ENCODE measurements around the gene CACNA1I.

Gene CACNA1I

DNA sequence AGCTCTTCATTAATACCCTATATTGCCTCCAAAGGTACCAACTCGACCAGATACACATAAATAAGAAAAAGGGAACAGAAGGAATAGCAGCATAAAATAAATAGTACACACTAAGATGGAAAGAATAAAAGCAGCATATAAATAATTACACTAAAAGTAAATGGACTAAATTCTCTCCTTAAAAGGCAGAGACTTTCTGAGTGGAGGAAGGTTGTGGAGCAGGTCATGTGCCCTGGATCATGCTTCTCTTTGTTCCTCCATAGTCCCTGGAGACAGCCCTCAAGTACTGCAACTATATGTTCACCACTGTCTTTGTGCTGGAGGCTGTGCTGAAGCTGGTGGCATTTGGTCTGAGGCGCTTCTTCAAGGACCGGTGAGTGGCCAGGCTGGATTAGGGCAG, 101.4 kb downstream of the CACNA1I start:
- no peak for DNase-seq

GRCh38 chr22:39674536-39674935, 104.0 kb downstream of the CACNA1I start:
- no peak for DNase-seq

DNA sequence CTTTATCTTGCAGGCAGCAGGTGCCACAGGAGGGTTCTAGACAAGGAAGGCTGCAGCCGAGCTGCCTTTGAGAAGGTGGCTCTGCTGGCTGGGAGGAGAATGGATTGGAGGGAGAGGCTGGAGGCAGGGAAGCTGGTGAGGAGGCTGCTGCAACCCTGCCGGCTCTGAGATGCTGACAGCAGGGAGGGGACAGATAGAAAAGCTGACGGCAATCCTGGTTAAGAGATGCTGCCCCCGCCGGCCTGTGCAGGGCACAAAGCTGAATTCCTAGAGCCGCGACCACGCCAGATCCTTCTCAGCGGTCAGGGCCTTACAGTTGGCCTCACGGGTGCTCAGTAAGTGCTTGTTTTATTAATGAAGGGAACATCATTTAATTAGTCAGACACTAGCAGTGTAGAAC, 105.4 kb downstream of the CACNA1I start:
- DNase-seq = no peak

- no peak for DNase-seq
Observed at GRCh38 chr22:39677967-39678366, 107.4 kb downstream of the CACNA1I start.

DNA sequence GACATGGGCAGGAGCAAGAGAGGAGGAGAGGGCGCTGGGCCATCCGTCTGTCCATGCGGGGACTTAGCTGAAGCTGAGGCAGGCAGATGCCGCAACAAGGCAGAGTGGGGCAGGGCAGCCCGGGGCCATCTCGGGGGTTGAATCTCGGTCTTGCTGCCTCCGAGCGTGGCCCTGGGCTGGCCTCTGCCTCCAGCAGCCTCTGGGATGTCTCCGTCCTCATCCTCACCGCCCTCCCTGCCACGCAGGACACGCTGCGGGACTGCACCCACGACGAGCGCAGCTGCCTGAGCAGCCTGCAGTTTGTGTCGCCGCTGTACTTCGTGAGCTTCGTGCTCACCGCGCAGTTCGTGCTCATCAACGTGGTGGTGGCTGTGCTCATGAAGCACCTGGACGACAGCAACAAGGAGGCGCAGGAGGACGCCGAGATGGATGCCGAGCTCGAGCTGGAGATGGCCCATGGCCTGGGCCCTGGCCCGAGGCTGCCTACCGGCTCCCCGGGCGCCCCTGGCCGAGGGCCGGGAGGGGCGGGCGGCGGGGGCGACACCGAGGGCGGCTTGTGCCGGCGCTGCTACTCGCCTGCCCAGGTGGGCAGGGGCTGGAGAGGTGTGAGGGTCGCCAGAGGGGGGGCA, 108.4 kb downstream of the CACNA1I start:
- no peak for DNase-seq

- DNase-seq = no peak
Observed at GRCh38 chr22:39679652-39680051, 109.1 kb downstream of the CACNA1I start.

GRCh38 chr22:39680486-39680885, 109.9 kb downstream of the CACNA1I start:
- no peak for DNase-seq

DNA sequence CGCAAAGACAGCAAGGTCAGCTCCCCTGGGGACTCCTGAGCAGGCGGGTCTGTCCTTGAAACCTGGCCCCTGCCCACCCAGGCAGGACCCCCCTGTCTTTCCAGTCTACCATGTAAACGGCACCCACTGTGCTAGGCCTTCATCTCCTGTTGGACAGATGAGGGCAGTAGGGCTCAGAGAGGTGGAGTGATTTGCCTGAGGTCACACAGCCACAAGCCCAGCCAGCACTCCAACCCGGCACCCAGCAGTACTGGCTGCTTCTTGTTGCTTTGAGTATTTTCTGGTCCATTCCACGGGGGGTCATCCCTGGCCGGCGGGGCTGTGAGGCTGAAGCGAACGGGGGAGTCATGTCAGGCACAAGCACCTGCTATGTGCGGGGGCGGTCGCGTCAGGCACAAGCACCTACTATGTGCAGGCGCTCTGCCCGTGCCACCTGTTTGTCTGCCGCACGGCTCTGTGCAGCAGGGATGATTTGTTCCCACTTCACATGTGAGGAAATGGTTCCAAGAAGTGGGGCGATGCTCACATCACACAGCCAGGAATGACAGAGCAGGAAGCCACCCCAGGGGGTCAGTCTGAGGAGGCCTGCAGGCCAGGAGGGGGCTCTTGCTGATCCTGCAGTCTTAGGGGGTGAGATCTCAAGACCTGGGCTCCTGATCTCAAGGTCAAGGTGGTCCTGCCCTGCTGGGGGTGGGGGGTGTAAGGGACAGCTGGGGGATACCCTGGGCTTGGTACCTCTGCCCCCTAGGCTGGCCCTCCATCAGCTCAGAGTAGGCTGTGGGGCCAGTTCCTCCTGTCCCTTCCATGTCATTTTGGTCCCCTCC, 110.7 kb downstream of the CACNA1I start:
- no peak for DNase-seq

DNA sequence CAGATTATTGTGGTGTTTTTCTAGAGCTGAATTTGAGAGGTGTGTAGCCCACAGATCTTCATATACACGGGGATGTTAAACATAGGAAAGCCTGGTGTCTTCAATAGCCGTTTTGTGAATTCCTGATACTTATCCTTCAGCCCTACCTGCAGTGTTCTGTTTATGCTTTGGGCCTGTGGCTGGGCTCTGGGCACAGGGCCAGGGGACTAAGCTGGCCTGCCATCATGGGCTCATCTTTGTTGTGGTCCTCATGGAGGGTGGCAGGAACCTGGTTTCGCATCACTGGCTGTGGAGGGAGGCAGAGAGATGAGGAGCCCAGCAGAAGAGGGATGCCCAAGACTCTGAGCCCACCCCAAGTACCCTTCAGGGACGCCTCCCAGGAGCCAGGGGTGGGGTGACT, 112.4 kb downstream of the CACNA1I start:
- DNase-seq = no peak

- DNase-seq = no peak
Observed at GRCh38 chr22:39683639-39684038, 113.1 kb downstream of the CACNA1I start.

DNA sequence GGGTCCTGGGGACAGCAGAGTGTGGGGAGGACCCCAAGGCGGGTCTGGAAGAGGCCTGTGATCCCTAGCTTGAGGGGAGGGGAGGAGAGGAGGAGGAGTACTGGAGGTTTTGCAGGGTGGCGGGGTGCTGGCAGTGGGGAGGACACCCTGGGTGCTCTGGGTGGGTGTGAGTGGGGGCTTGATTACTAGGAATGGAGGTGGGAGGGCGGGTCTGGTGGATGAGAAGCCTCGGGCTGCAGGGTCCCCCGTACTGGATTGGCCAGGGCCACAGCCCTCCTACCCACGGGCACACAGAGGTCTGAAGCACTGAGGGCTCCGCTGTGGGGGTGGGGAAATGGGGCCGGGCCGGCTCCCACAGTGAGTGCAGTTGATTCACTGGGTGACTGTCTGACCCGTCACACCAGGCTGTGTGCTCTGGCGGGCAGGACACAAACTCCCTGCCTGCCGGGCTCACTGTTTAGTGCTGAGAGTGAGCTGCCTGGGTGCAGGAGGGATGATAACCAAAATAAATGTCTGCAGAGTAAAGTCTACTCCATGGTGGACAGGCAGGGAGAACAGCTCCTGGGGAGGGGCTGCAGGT, 114.2 kb downstream of the CACNA1I start:
- DNase-seq = no peak

GRCh38 chr22:39685336-39686177, 115.0 kb downstream of the CACNA1I start:
- DNase-seq = no peak

DNA sequence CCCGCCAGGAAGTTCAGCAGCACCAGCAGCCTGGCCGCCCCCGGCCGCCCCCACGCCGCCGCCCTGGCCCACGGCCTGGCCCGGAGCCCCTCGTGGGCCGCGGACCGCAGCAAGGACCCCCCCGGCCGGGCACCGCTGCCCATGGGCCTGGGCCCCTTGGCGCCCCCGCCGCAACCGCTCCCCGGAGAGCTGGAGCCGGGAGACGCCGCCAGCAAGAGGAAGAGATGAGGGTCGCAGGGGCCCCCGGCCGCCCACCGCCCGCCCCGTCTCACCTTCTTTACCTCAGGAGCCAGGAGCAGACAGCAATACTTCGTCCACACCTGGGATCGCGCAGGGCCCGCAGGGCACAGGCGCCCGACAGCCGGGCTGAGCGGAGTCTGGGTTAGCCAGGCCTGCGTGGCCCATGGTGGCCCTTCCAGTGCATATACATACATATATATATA, 115.6 kb downstream of the CACNA1I start:
- DNase-seq = no peak

GRCh38 chr22:39686776-39687525, 116.4 kb downstream of the CACNA1I start:
- DNase-seq = no peak

GRCh38 chr22:39688186-39688785, 117.7 kb downstream of the CACNA1I start:
- DNase-seq = no peak

DNA sequence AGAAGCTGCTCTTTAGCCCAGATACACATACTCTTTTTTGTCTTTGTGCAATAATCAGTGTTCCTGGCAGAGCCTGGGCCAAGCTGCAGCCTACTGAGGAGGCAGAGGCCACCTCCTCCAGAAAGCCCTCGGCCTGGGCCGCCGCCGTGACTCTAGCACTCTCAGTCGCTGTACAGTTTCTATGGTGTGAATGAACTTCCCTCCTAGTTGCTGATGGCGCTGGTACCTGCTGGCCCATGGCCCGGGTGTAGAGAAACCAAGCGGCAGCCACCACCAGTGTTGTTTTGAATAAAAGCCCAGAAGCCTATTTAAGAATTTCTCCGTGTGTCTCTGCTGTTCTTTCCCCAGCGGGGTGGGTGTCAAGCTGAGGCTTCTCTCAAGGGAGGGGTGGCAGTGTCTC, 118.9 kb downstream of the CACNA1I start:
- DNase-seq = no peak

DNA sequence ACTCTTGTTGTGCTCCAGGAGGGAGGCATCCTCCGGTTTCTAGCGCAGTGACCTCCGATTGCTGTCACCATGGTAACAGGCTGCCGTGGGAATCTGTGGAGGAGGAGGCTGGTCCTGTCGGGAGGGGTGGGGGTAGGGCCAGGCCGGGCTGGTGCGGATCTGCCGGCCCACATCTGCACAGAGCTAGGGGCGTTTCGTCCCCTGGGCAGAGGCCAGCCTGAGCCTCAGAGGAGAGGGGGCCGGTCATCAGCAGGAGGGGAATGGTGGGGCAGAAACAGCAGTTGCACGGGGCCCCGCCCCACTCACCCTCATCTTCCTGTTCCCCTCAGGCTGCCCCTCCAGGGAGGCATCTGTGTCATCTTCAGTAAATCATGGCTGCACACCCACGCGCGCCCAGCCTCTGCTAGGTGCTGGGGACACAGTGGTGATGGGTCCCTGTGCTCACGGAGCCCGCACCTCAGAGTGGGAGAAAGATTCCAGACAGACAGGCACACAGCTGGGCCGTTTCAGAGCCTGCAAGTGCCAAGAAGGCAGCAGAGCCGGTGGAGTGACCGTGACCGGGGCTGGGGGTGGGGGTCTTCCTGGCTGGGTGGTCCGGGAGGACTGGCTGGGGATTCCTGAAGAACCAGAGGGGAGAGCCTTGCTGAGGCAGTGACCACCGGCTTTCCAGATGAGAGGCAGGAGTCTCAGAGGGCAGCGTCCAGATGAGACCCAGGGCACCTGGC, 120.5 kb downstream of the CACNA1I start:
- no peak for DNase-seq

- DNase-seq = no peak
Observed at GRCh38 chr22:39693943-39694500, 123.5 kb downstream of the CACNA1I start.

- no peak for DNase-seq
Observed at GRCh38 chr22:39697790-39698430, 127.4 kb downstream of the CACNA1I start.

DNA sequence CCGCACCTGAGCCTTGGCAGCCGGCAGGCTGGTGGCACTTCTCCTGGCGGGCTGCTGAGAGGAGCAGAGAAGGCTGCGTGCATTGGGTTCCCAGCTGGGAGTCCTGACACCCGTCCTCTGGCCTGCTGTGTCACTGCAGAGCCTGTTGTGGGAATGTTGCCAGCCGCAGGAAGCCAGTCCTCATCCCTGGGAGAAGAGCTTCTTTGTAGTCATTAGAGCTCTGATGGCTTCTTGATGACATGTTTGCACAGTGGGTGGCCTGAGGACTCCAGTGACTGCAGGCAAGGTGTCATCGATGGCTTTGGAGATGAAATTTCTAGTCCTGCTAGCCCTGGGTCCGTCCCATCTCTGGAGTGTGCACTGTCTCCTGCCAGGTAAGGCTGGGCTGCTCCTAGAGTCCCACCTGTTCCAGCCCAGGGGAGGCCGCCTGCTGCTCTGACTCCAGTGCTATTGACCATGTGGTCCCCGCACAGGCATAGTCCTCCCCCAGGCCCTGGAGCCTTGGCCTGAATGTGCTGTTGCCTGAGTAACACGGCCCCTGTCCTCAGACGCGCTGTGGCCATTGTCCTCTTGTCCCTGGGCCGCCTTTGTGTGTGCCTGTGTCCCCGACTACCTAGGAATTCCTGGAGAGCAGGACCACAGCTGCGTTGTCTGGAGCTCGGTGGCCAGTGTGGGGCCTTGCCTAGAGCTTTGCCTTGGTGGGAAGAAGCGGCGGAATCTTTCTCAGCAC, 129.2 kb downstream of the CACNA1I start:
- DNase-seq = no peak

Data from NCI-H446 (cell line).